Natural killer cell (primary cell): ENCODE data around the gene TRAK1. TPM values are rescaled to one million over a fixed set of nuclear protein-coding genes. Genes with fewer than 3 reads are reported as not detected.

Experiments
- ATAC-seq, 3 donors: fragments of 150-1000 bp in 2 of 3; fragments of 200-7000 bp in 1 of 3; cut with Tn5 transposase; 1 replicate in 1 of 3; 2 replicates in 2 of 3; pipeline ENCODE4 v1.10.0; 2021; ENCODE audit warnings: mild to moderate bottlenecking in 2 of 3, moderate library complexity in 2 of 3
- DNase-seq, 2 donors: peaks; one replicate each; pipeline versions ENCODE4 v3.0.0 to v3.0.0-alpha.2; 2013 to 2021; ENCODE audit warnings: mixed read lengths in 1 of 2
- H3K27ac ChIP-seq: one replicate; pipeline ENCODE4 v1.5.1; 2013; ENCODE audit warnings: mild to moderate bottlenecking, low read length
- H3K27me3 ChIP-seq: one replicate; pipeline ENCODE4 v1.6.1; 2013; ENCODE audit warnings: low read length; ENCODE audit not compliant: control insufficient read depth, insufficient read depth
- H3K36me3 ChIP-seq: one replicate; pipeline ENCODE4 v1.6.1; 2013; ENCODE audit warnings: low read length; ENCODE audit not compliant: control insufficient read depth, insufficient read depth
- H3K4me1 ChIP-seq: one replicate; pipeline ENCODE4 v1.6.1; 2013; ENCODE audit warnings: low read length; ENCODE audit not compliant: control insufficient read depth, insufficient read depth
- H3K4me3 ChIP-seq: one replicate; pipeline ENCODE4 v1.5.1; 2013; ENCODE audit warnings: low read length
- H3K9me3 ChIP-seq: one replicate; pipeline ENCODE4 v1.6.1; 2013; ENCODE audit warnings: low read length; ENCODE audit not compliant: control insufficient read depth, insufficient read depth
- H3K27ac Mint-ChIP-seq, 2 donors: one replicate each; pipeline ENCODE4 v1.8.0; 2022; ENCODE audit warnings: mild to moderate bottlenecking in 2 of 2, mixed read lengths in 2 of 2, moderate library complexity in 1 of 2
- H3K27me3 Mint-ChIP-seq, 2 donors: one replicate each; pipeline ENCODE4 v1.8.0; 2022; ENCODE audit warnings: low read depth in 2 of 2, mixed read lengths in 2 of 2
- H3K36me3 Mint-ChIP-seq: one replicate; pipeline ENCODE4 v1.8.0; 2022; ENCODE audit warnings: mixed read lengths
- H3K4me1 Mint-ChIP-seq, 2 donors: one replicate each; pipeline ENCODE4 v1.8.0; 2022; ENCODE audit warnings: mixed read lengths in 2 of 2
- H3K4me3 Mint-ChIP-seq: one replicate; pipeline ENCODE4 v1.8.0; 2022; ENCODE audit warnings: mild to moderate bottlenecking, moderate library complexity, mixed read lengths
- H3K9me3 Mint-ChIP-seq, 2 donors: one replicate each; pipeline ENCODE4 v1.8.0; 2022; ENCODE audit warnings: mixed read lengths in 2 of 2
- WGBS: methylation state at CpG from one replicate; pipeline ENCODE4 v1.1.7; 2013; ENCODE audit warnings: missing lambda C conversion rate; ENCODE audit not compliant: insufficient coverage; 5-methylcytosine and 5-hydroxymethylcytosine counted together
- intact Hi-C: fragments of 100-400 bp; cut with micrococcal nuclease; formaldehyde crosslinking; loops from one replicate; pipeline ENCODE4 v1.14.2; 2022
- total RNA-seq, 4 donors: library from RNA; stranded (reverse); fragments of 120-200 nt in 1 of 4; gene quantifications; one replicate each; pipeline versions ENCODE4 v1.2.3 to v1.2.4, GENCODE V29; 2013 to 2022
- TF ChIP-seq, protein P1 (sequence below): fragments of 200-600 bp; IDR thresholded peaks from one replicate; pipeline ENCODE4 v1.8.0; 2022; ENCODE audit warnings: antibody characterized with exemption

TRAK1 gene
- 10 to 100 TPM; 30.7 to 31.8 (median 31.8) TPM for total RNA-seq
- 39.7 TPM for total RNA-seq (2013)

- no peaks in the 10 kb centered on the region for H3K36me3 Mint-ChIP-seq
- 77% methylated on average over 13 of the region's 14 CpGs for WGBS
- H3K27ac ChIP-seq: no peak within 1 kb of the TSS
Measured at GRCh38 chr3:42090973-42091731, at the start of gene TRAK1. TSS of gene TRAK1 (plus strand) at chr3:42091357. CDS start at chr3:42091470, 113 bp downstream.

GRCh38 chr3:42042747-42043098 lies 48.4 kb upstream of the TRAK1 start:
- Histone ChIP-seq H3K9me3 (no peaks in the 10 kb centered on the region), H3K27me3 (no peaks in the 10 kb centered on the region), H3K36me3 (no peaks in the 10 kb centered on the region), H3K27ac (no peak overlapping the region), H3K4me3 (no peak overlapping the region), H3K4me1 (no peaks in the 10 kb centered on the region)
- no peaks in the 10 kb centered on the region for H3K9me3 Mint-ChIP-seq
- ATAC-seq: no peak
- WGBS: 75% methylated on average over 5 of the region's 5 CpGs
- H3K4me3 Mint-ChIP-seq: no peak overlapping the region
- no peaks in the 10 kb centered on the region for H3K27me3 Mint-ChIP-seq
- intact Hi-C loops: no loop called here
- DNase-seq: no peak
- H3K4me1 Mint-ChIP-seq: peaks cover 3 to 41% of the 10 kb centered on the region in 2 donors
- H3K27ac Mint-ChIP-seq: no peak overlapping the region
- TF ChIP-seq, protein P1, sequence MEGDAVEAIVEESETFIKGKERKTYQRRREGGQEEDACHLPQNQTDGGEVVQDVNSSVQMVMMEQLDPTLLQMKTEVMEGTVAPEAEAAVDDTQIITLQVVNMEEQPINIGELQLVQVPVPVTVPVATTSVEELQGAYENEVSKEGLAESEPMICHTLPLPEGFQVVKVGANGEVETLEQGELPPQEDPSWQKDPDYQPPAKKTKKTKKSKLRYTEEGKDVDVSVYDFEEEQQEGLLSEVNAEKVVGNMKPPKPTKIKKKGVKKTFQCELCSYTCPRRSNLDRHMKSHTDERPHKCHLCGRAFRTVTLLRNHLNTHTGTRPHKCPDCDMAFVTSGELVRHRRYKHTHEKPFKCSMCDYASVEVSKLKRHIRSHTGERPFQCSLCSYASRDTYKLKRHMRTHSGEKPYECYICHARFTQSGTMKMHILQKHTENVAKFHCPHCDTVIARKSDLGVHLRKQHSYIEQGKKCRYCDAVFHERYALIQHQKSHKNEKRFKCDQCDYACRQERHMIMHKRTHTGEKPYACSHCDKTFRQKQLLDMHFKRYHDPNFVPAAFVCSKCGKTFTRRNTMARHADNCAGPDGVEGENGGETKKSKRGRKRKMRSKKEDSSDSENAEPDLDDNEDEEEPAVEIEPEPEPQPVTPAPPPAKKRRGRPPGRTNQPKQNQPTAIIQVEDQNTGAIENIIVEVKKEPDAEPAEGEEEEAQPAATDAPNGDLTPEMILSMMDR: no peak
- no peaks in the 10 kb centered on the region for H3K36me3 Mint-ChIP-seq

More at GRCh38 chr3:42090973-42091731, at the start of gene TRAK1:
- intact Hi-C loops: loop anchor here (5.0 kb wide), 1 partner anchor 79 kb away; no protein-coding TSS in a partner anchor
- H3K27me3 Mint-ChIP-seq: no peaks in the 10 kb centered on the region
- H3K4me3 Mint-ChIP-seq: peak within 1 kb of the TSS; percentile 75
- DNase-seq: no peak
- Histone ChIP-seq H3K9me3 (peaks cover 5% of the 10 kb centered on the region), H3K4me1 (peaks cover 16% of the 10 kb centered on the region), H3K4me3 (no peak within 1 kb of the TSS), H3K27me3 (no peaks in the 10 kb centered on the region), H3K36me3 (peaks cover 6% of the 10 kb centered on the region)
- peak in 2 of 3 donors; percentile 51 to 56 for ATAC-seq
- peak within 1 kb of the TSS; percentile 76 to 78 for H3K27ac Mint-ChIP-seq
- TF ChIP-seq, protein P1: no peak
- H3K4me1 Mint-ChIP-seq: peaks cover 30 to 44% of the 10 kb centered on the region in 2 donors
- H3K9me3 Mint-ChIP-seq: peaks cover 0 to 3% of the 10 kb centered on the region in 2 donors

DNA sequence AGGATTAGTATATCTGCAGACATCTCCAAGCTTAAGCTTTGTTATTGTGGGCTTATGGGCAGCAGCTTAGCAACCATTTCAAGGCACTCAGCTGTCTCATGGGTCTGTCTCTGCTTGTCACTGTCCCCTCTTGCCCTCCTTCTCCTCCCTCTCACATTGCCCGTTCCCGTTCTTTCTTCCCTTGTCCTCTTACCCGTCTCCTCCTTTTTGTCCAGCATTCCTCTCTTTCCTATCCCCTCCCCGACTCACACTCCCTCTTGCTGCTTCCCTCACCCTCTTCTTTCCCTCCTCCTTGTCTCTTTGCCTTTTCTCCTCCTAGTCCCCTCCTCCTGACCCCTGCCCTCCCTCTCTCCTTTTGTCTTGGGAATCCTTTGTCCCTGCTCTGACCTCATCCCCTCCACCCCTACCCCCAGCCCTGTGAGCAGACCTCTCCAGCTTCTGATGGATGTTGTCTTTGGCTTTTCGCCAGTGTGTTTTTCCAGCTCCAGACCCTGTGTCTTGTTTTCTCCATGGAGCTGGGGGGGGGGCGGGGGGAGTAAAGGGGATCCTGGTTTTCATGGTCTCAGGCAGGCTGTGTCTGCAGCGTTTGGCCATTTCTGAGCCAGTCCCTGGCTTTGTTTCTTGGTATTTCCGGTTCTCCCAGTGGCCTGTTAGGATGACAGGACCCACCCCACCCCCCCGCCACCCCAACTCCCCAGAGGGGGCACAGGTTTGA lies 47.9 kb upstream of the TRAK1 start:
- Histone ChIP-seq H3K36me3 (no peaks in the 10 kb centered on the region), H3K27ac (no peak overlapping the region), H3K4me1 (no peaks in the 10 kb centered on the region), H3K4me3 (no peak overlapping the region), H3K27me3 (no peaks in the 10 kb centered on the region), H3K9me3 (no peaks in the 10 kb centered on the region)
- WGBS: 95% methylated on average over 6 of the region's 9 CpGs
- no peak for DNase-seq
- no peak for ATAC-seq
- Mint-ChIP-seq H3K27me3 (no peaks in the 10 kb centered on the region), H3K4me1 (peaks cover 8 to 43% of the 10 kb centered on the region in 2 donors), H3K4me3 (no peak overlapping the region), H3K27ac (no peak overlapping the region), H3K9me3 (no peaks in the 10 kb centered on the region), H3K36me3 (no peaks in the 10 kb centered on the region)
- TF ChIP-seq, protein P1: no peak
- intact Hi-C loops: no loop called here
